HEK293 (cell line): ENCODE measurements around the gene TNC.

Source experiments
- CTCF ChIA-PET: fragments of 350-600 bp; formaldehyde crosslinking; extraction: SDS; loops from one replicate; lab custom pipeline; 2021; ENCODE audit warnings: antibody characterized with exemption; lab: Yijun Ruan, JAX
- POLR2A ChIA-PET: fragments of 300-600 bp; formaldehyde crosslinking; extraction: SDS; loops from one replicate; lab custom pipeline; 2020; ENCODE audit warnings: antibody characterized with exemption, inconsistent platforms; lab: Yijun Ruan, JAX
- H3K27ac ChIP-seq: fragments of 200-500 bp; sonication (Bioruptor generic); 2 replicates; pipeline ENCODE4 v1.5.1; 2014; ENCODE audit warnings: low read depth, low read length, control low read depth, inconsistent platforms; ENCODE audit errors: extremely low read depth
- H3K36me3 ChIP-seq, 2 experiments: fragments of 200-500 bp in 1 of 2; sonication (Bioruptor generic) in 1 of 2; 1 replicate in 1 of 2; 2 replicates in 1 of 2; pipeline ENCODE4 v1.5.1; 2014 to 2017; ENCODE audit warnings: inconsistent platforms in 2 of 2, low read length in 2 of 2; ENCODE audit not compliant: control insufficient read depth in 2 of 2, insufficient read depth in 1 of 2
- H3K4me1 ChIP-seq: fragments of 200-500 bp; sonication (Bioruptor generic); 2 replicates; pipeline ENCODE4 v1.5.1; 2014; ENCODE audit warnings: mild to moderate bottlenecking, low read length, inconsistent platforms; ENCODE audit not compliant: control insufficient read depth, insufficient read depth
- H3K4me3 ChIP-seq: 2 replicates; pipeline ENCODE4 v1.5.1; 2011; ENCODE audit warnings: low read depth, mild to moderate bottlenecking, control low read depth, low read length, moderate library complexity
- H3K9me3 ChIP-seq: fragments of 200-500 bp; sonication (Bioruptor generic); 2 replicates; pipeline ENCODE4 v1.5.1; 2014; ENCODE audit warnings: low read depth, low read length, inconsistent platforms; ENCODE audit not compliant: control insufficient read depth, insufficient read depth
- CTCF ChIP-seq: fragments of 450-650 bp; formaldehyde crosslinking; IDR thresholded peaks from 2 replicates; pipeline ENCODE4 v1.5.1; 2016; ENCODE audit warnings: missing biosample characterization, missing genetic modification characterization
- GLI2 ChIP-seq: fragments of 450-650 bp; formaldehyde crosslinking; IDR thresholded peaks from 2 replicates; pipeline ENCODE4; 2017; ENCODE audit warnings: missing biosample characterization, missing genetic modification characterization, low read depth, borderline replicate concordance
- HOXC10 ChIP-seq: sonication (generic); formaldehyde crosslinking; IDR thresholded peaks from 2 replicates; pipeline ENCODE4 v1.8.1; 2023; ENCODE audit warnings: mild to moderate bottlenecking, missing genetic modification reagents
- KLF1 ChIP-seq: fragments of 450-650 bp; formaldehyde crosslinking; IDR thresholded peaks from 2 replicates; pipeline ENCODE4 v1.5.1; 2016; ENCODE audit warnings: missing biosample characterization, missing genetic modification characterization
- MZF1 ChIP-seq: fragments of 450-650 bp; formaldehyde crosslinking; IDR thresholded peaks from 2 replicates; pipeline ENCODE4 v1.5.1; 2017; ENCODE audit warnings: missing biosample characterization, missing genetic modification characterization, borderline replicate concordance
- REST ChIP-seq: fragments of 450-650 bp; formaldehyde crosslinking; IDR thresholded peaks from 2 replicates; pipeline ENCODE4 v1.5.1; 2016; ENCODE audit warnings: missing biosample characterization, missing genetic modification characterization
- SALL2 ChIP-seq: fragments of 450-650 bp; formaldehyde crosslinking; IDR thresholded peaks from 2 replicates; pipeline ENCODE4 v1.5.0; 2017; ENCODE audit warnings: missing biosample characterization, mild to moderate bottlenecking, missing genetic modification characterization, borderline replicate concordance
- ZBTB17 ChIP-seq: fragments of 450-650 bp; formaldehyde crosslinking; IDR thresholded peaks from 2 replicates; pipeline ENCODE4 v1.5.1; 2016; ENCODE audit warnings: missing biosample characterization, missing genetic modification characterization
- ZFP69B ChIP-seq: fragments of 450-650 bp; formaldehyde crosslinking; IDR thresholded peaks from 2 replicates; pipeline ENCODE4 v1.5.1; 2016; ENCODE audit warnings: missing biosample characterization, missing genetic modification characterization
- ZNF132 ChIP-seq: fragments of 450-650 bp; formaldehyde crosslinking; IDR thresholded peaks from 2 replicates; pipeline ENCODE4 v1.5.1; 2017; ENCODE audit warnings: missing biosample characterization, missing genetic modification characterization, borderline replicate concordance
- ZNF174 ChIP-seq: fragments of 450-650 bp; formaldehyde crosslinking; IDR thresholded peaks from 2 replicates; pipeline ENCODE4 v1.5.0; 2017; ENCODE audit warnings: missing biosample characterization, mild to moderate bottlenecking, missing genetic modification characterization
- ZNF274 ChIP-seq, 2 experiments: fragments of 200-500 bp in 1 of 2; fragments of 450-650 bp in 1 of 2; sonication (Bioruptor generic) in 1 of 2; formaldehyde crosslinking in 1 of 2; IDR thresholded peaks; 2 replicates each; pipeline versions ENCODE4 v1.5.1 to v1.6.1; 2014 to 2016; ENCODE audit warnings: borderline replicate concordance in 1 of 2, inconsistent platforms in 1 of 2, low read length in 1 of 2, missing biosample characterization in 1 of 2, missing genetic modification characterization in 1 of 2
- ZNF311 ChIP-seq: fragments of 450-650 bp; formaldehyde crosslinking; IDR thresholded peaks from 2 replicates; pipeline ENCODE4 v1.5.1; 2017; ENCODE audit warnings: missing biosample characterization, missing genetic modification characterization, borderline replicate concordance
- ZNF426 ChIP-seq: fragments of 450-650 bp; formaldehyde crosslinking; IDR thresholded peaks from 2 replicates; pipeline ENCODE4 v1.5.1; 2017; ENCODE audit warnings: missing biosample characterization, missing genetic modification characterization, mild to moderate bottlenecking, inconsistent platforms, moderate library complexity
- ZNF514 ChIP-seq: fragments of 450-650 bp; formaldehyde crosslinking; IDR thresholded peaks from 2 replicates; pipeline ENCODE4 v1.5.1; 2016; ENCODE audit warnings: missing biosample characterization, missing genetic modification characterization
- ZNF596 ChIP-seq: fragments of 450-650 bp; IDR thresholded peaks from 2 replicates; pipeline ENCODE4 v1.5.0; 2018; ENCODE audit warnings: missing biosample characterization, mild to moderate bottlenecking, missing genetic modification characterization, moderate library complexity
- ZNF645 ChIP-seq: fragments of 450-650 bp; formaldehyde crosslinking; IDR thresholded peaks from 2 replicates; pipeline ENCODE4; 2016; ENCODE audit warnings: missing biosample characterization, missing genetic modification characterization
- TF ChIP-seq, protein P1 (sequence below): fragments of 450-650 bp; formaldehyde crosslinking; IDR thresholded peaks from 2 replicates; pipeline ENCODE4 v1.5.1; 2016; ENCODE audit warnings: missing biosample characterization, missing genetic modification characterization
- TF ChIP-seq, protein P2 (sequence below): fragments of 450-650 bp; formaldehyde crosslinking; IDR thresholded peaks from 2 replicates; pipeline ENCODE4 v1.5.1; 2016; ENCODE audit warnings: missing biosample characterization, missing genetic modification characterization

The TNC gene

DNA sequence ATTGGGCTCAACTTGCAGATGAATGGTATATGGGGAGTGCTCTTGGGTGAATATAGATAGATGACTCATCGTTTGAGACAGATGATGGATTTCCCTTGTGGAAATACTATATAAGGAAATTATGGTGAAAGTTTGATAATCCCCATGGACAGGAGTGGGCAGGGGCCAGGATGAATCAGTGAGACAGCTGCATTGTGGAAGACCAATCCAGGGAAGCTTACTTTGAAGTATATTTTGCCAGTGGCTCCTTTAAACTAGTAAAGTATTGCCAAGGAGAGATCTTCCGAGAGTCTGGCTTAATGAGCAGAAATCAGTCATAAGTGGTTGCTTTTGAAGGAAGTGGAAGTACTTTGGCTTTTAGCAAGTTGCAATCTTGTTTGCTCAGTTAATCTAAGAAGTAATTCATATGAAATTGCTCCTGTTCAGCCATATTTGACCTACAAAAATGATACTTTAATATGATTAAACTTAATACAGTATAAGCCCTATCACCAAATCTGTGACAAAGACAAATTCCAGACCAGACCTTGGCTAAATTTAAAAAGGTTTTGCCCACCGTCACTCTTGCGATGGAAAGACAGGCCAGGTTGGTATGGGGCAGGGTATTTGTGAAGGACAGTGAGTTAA is 9.3 kb upstream of the TNC start:
- CTCF ChIA-PET, result no interaction called here
- Histone ChIP-seq H3K36me3 (no peaks in the 10 kb centered on the region), H3K4me1 (no peaks in the 10 kb centered on the region), H3K9me3 (no peaks in the 10 kb centered on the region), H3K4me3 (no peak overlapping the region), H3K27ac (no peak overlapping the region)
- POLR2A ChIA-PET, result interaction anchor here (2.6 kb wide), 1 partner anchor 9 kb away, joined by 12 read pairs; the partner anchor contains the start of gene TNC
- TF ChIP-seq MZF1 (tag by site-specific recombination) (no peak), CTCF (tag by site-specific recombination) (no peak), ZNF596 (no peak), REST (no peak), ZBTB17 (no peak), ZNF311 (tag by site-specific recombination) (no peak), ZNF174 (tag by site-specific recombination) (no peak), ZNF274 (IDR thresholded peaks at IDR 0.05; ENCODE audit: low read length) (no peak), ZNF274 (tag by site-specific recombination; IDR thresholded peaks at IDR 0.05; ENCODE audit: borderline replicate concordance) (no peak), ZNF645 (tag by site-specific recombination) (no peak), ZNF426 (no peak), GLI2 (no peak), ZFP69B (tag by site-specific recombination) (no peak), ZNF514 (tag by site-specific recombination) (no peak), SALL2 (tag by site-specific recombination) (no peak), ZNF132 (tag by site-specific recombination) (no peak), KLF1 (no peak), HOXC10 (CRISPR knock-in tag) (no peak)
- TF ChIP-seq, protein P1, sequence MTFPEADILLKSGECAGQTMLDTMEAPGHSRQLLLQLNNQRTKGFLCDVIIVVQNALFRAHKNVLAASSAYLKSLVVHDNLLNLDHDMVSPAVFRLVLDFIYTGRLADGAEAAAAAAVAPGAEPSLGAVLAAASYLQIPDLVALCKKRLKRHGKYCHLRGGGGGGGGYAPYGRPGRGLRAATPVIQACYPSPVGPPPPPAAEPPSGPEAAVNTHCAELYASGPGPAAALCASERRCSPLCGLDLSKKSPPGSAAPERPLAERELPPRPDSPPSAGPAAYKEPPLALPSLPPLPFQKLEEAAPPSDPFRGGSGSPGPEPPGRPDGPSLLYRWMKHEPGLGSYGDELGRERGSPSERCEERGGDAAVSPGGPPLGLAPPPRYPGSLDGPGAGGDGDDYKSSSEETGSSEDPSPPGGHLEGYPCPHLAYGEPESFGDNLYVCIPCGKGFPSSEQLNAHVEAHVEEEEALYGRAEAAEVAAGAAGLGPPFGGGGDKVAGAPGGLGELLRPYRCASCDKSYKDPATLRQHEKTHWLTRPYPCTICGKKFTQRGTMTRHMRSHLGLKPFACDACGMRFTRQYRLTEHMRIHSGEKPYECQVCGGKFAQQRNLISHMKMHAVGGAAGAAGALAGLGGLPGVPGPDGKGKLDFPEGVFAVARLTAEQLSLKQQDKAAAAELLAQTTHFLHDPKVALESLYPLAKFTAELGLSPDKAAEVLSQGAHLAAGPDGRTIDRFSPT (tag by site-specific recombination), result no peak
- TF ChIP-seq, protein P2, sequence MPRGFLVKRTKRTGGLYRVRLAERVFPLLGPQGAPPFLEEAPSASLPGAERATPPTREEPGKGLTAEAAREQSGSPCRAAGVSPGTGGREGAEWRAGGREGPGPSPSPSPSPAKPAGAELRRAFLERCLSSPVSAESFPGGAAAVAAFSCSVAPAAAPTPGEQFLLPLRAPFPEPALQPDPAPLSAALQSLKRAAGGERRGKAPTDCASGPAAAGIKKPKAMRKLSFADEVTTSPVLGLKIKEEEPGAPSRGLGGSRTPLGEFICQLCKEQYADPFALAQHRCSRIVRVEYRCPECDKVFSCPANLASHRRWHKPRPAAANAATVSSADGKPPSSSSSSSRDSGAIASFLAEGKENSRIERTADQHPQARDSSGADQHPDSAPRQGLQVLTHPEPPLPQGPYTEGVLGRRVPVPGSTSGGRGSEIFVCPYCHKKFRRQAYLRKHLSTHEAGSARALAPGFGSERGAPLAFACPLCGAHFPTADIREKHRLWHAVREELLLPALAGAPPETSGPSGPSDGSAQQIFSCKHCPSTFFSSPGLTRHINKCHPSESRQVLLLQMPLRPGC, result no peak
